Liver (tissue), 3 donors: ENCODE data around the gene YPEL5.

Source experiments
- ATF3 ChIP-seq: IDR thresholded peaks from 2 replicates; pipeline ENCODE4 v1.6.1; 2016; ENCODE audit warnings: antibody characterized with exemption
- CTCF ChIP-seq: fragments of 150-350 bp; IDR thresholded peaks from 2 replicates; pipeline ENCODE4 v1.5.1; 2017; ENCODE audit warnings: improper control_type of control experiment, low read depth, low read length; ENCODE audit not compliant: missing input control
- FOXA1 ChIP-seq: IDR thresholded peaks from 2 replicates; pipeline ENCODE4 v1.6.1; 2016; ENCODE audit warnings: antibody characterized with exemption
- HNF4A ChIP-seq, 2 donors: conservative IDR thresholded peaks; 2 replicates each; pipeline ENCODE4 v1.6.1; 2016; ENCODE audit warnings: antibody characterized with exemption in 2 of 2, mild to moderate bottlenecking in 2 of 2
- HNF4G ChIP-seq: IDR thresholded peaks from 2 replicates; pipeline ENCODE4 v1.6.1; 2016; ENCODE audit warnings: antibody characterized with exemption
- JUND ChIP-seq, 2 donors: IDR thresholded peaks; 2 replicates each; pipeline ENCODE4 v1.6.1; 2016; ENCODE audit warnings: antibody characterized with exemption in 2 of 2
- MAX ChIP-seq: IDR thresholded peaks from 2 replicates; pipeline ENCODE4 v1.6.1; 2016; ENCODE audit warnings: antibody characterized with exemption
- RAD21 ChIP-seq, 2 donors: IDR thresholded peaks; 2 replicates each; pipeline ENCODE4 v1.6.1; 2016; ENCODE audit warnings: antibody characterized with exemption in 2 of 2, mild to moderate bottlenecking in 2 of 2
- REST ChIP-seq: IDR thresholded peaks from 2 replicates; pipeline ENCODE4 v1.6.1; 2016; ENCODE audit warnings: antibody characterized with exemption, mild to moderate bottlenecking
- SP1 ChIP-seq: IDR thresholded peaks from 2 replicates; pipeline ENCODE4 v1.6.1; 2018; ENCODE audit warnings: antibody characterized with exemption, mild to moderate bottlenecking
- TAF1 ChIP-seq: conservative IDR thresholded peaks from 2 replicates; pipeline ENCODE4 v1.6.1; 2016; ENCODE audit warnings: antibody characterized with exemption, mild to moderate bottlenecking
- YY1 ChIP-seq: IDR thresholded peaks from 2 replicates; pipeline ENCODE4 v1.6.1; 2016; ENCODE audit warnings: antibody characterized with exemption, mild to moderate bottlenecking
- ZBTB33 ChIP-seq: IDR thresholded peaks from 2 replicates; pipeline ENCODE4 v1.6.1; 2016; ENCODE audit warnings: antibody characterized with exemption
- donor health status: healthy.
- donor health status: healthy.

GRCh38 chr2:30155202-30155601 is 8.4 kb downstream of the YPEL5 start:
- TF ChIP-seq CTCF (no peak), RAD21 (IDR thresholded peaks at IDR 0.05) (no peak), SP1 (no peak), FOXA1 (no peak), MAX (no peak), REST (no peak), YY1 (no peak), TAF1 (no peak), ATF3 (no peak), JUND (IDR thresholded peaks at IDR 0.05) (no peak), ZBTB33 (no peak), HNF4G (no peak), HNF4A (conservative IDR thresholded peaks at IDR 0.05) (no peak)
